Common myeloid progenitor, CD34-positive (primary cell): Measurements from ENCODE around the gene MIOS.
"Not testable (repeated sequence)": the region's sequence is repeated elsewhere in the genome, so short reads cannot be mapped to it uniquely, and the experiment has no call there.

Source experiments
- CTCF ChIA-PET: fragments of 350-600 bp; sonication (Branson Sonifier 250); formaldehyde crosslinking; loops from one replicate; lab custom pipeline; 2021; ENCODE audit warnings: antibody characterized with exemption; lab: Charles Lee
- POLR2A ChIA-PET: fragments of 350-600 bp; sonication (Branson Sonifier 250); formaldehyde crosslinking; loops from one replicate; lab custom pipeline; 2021; ENCODE audit warnings: antibody characterized with exemption; lab: Charles Lee
- DNase-seq, 3 donors: peaks; one replicate each; pipeline versions ENCODE4 v3.0.0 to v3.0.0-alpha.2; 2013
- H3K27ac ChIP-seq, 2 experiments: 1 replicate in 1 of 2; 2 replicates in 1 of 2; pipeline ENCODE4 v1.7.0; 2013; ENCODE audit warnings: inconsistent platforms in 2 of 2, low read length in 2 of 2, mild to moderate bottlenecking in 2 of 2, low read depth in 1 of 2, moderate library complexity in 1 of 2; ENCODE audit not compliant: severe bottlenecking in 2 of 2, insufficient read depth in 1 of 2, poor library complexity in 1 of 2
- H3K27me3 ChIP-seq, 5 experiments: replicated peaks in 2 of 5; 1 replicate in 3 of 5; 2 replicates in 2 of 5; pipeline versions ENCODE4 v1.6.1 to v1.7.0; 2013; ENCODE audit warnings: low read length in 4 of 5, mild to moderate bottlenecking in 2 of 5, moderate library complexity in 2 of 5, inconsistent platforms in 1 of 5; ENCODE audit not compliant: insufficient read depth in 5 of 5, control insufficient read depth in 4 of 5
- H3K36me3 ChIP-seq, 4 experiments: 1 replicate in 2 of 4; 2 replicates in 2 of 4; pipeline versions ENCODE4 v1.6.1 to v1.7.0; 2013; ENCODE audit warnings: low read length in 3 of 4, control low read depth in 1 of 4, mild to moderate bottlenecking in 1 of 4; ENCODE audit not compliant: control insufficient read depth in 4 of 4, insufficient read depth in 4 of 4
- H3K4me1 ChIP-seq, 4 experiments: 1 replicate in 3 of 4; 2 replicates in 1 of 4; pipeline versions ENCODE4 v1.6.1 to v1.7.1; 2013; ENCODE audit warnings: low read length in 3 of 4, mild to moderate bottlenecking in 3 of 4, control low read depth in 1 of 4, inconsistent platforms in 1 of 4, moderate library complexity in 1 of 4; ENCODE audit not compliant: control insufficient read depth in 4 of 4, insufficient read depth in 4 of 4; ENCODE audit errors: control extremely low read depth in 1 of 4
- H3K4me3 ChIP-seq, 7 experiments: 1 replicate in 4 of 7; 2 replicates in 3 of 7; pipeline versions ENCODE4 v1.5.1 to v1.7.0; 2013; ENCODE audit warnings: mild to moderate bottlenecking in 7 of 7, low read length in 6 of 7, moderate library complexity in 6 of 7, inconsistent platforms in 2 of 7, low read depth in 2 of 7, control low read depth in 1 of 7; ENCODE audit not compliant: insufficient read depth in 4 of 7, control insufficient read depth in 1 of 7; ENCODE audit errors: extremely low read depth in 1 of 7
- H3K9me3 ChIP-seq, 5 experiments: 1 replicate in 4 of 5; 2 replicates in 1 of 5; pipeline versions ENCODE4 v1.6.1 to v1.7.1; 2013; ENCODE audit warnings: low read length in 4 of 5, mild to moderate bottlenecking in 2 of 5, inconsistent platforms in 1 of 5, low read depth in 1 of 5, moderate library complexity in 1 of 5; ENCODE audit not compliant: control insufficient read depth in 4 of 5, insufficient read depth in 2 of 5; ENCODE audit errors: control extremely low read depth in 1 of 5
- WGBS: methylation state at CpG from one replicate; pipeline ENCODE4 v1.1.5; 2013; ENCODE audit not compliant: insufficient coverage; 5-methylcytosine and 5-hydroxymethylcytosine counted together

Gene MIOS

GRCh38 chr7:7554021-7554432 is 12.7 kb upstream of the MIOS start:
- H3K9me3 ChIP-seq = peaks cover 0 to 10% (median 0%) of the 10 kb centered on the region in 5 experiments
- no peak overlapping the region for H3K4me3 ChIP-seq
- POLR2A ChIA-PET = no interaction called here
- H3K4me1 ChIP-seq = no peaks in the 10 kb centered on the region
- H3K36me3 ChIP-seq = peaks cover 0 to 2% (median 0%) of the 10 kb centered on the region in 4 experiments
- DNase-seq = no peak
- WGBS = 92% methylated on average over 4 of the region's 5 CpGs
- CTCF ChIA-PET = no interaction called here
- no peaks in the 10 kb centered on the region for H3K27me3 ChIP-seq
- no peak overlapping the region for H3K27ac ChIP-seq

GRCh38 chr7:7554649-7555575 is 11.8 kb upstream of the MIOS start:
- Histone ChIP-seq H3K9me3 (peaks cover 0 to 17% (median 0%) of the 10 kb centered on the region in 5 experiments), H3K27ac (no peak overlapping the region), H3K27me3 (no peaks in the 10 kb centered on the region), H3K4me1 (no peaks in the 10 kb centered on the region), H3K4me3 (no peak overlapping the region), H3K36me3 (peaks cover 0 to 2% (median 0%) of the 10 kb centered on the region in 4 experiments)
- 94% methylated on average over 4 of the region's 8 CpGs for WGBS
- ChIA-PET CTCF (interaction anchor here (0.6 kb wide), 1 partner anchor 463 kb away, joined by 3 read pairs; no protein-coding TSS in a partner anchor), POLR2A (no interaction called here)
- peak in 2 of 3 donors; percentile 24 to 51 for DNase-seq

- ChIA-PET CTCF (no interaction called here), POLR2A (interaction anchor here (0.6 kb wide), 1 partner anchor 382 kb away, joined by 3 read pairs; no protein-coding TSS in a partner anchor)
- Histone ChIP-seq H3K27ac (no peak overlapping the region), H3K27me3 (no peaks in the 10 kb centered on the region), H3K4me1 (no peaks in the 10 kb centered on the region), H3K4me3 (no peak overlapping the region), H3K9me3 (peaks cover 0 to 17% (median 0%) of the 10 kb centered on the region in 5 experiments), H3K36me3 (peaks cover 0 to 2% (median 0%) of the 10 kb centered on the region in 4 experiments)
- no peak for DNase-seq
- WGBS = 89% methylated on average over 1 of the region's 1 CpG
These were observed 9.8 kb upstream of the MIOS start for GRCh38 chr7:7556852-7557251.

- 100% methylated on average over 3 of the region's 5 CpGs for WGBS
- Histone ChIP-seq H3K27me3 (no peaks in the 10 kb centered on the region), H3K36me3 (peaks cover 0 to 2% (median 0%) of the 10 kb centered on the region in 4 experiments), H3K4me3 (no peak overlapping the region), H3K9me3 (peaks cover 0 to 17% (median 0%) of the 10 kb centered on the region in 5 experiments), H3K27ac (no peak overlapping the region), H3K4me1 (no peaks in the 10 kb centered on the region)
- DNase-seq = no peak
- POLR2A ChIA-PET = no interaction called here
- CTCF ChIA-PET = no interaction called here
These were observed 9.4 kb upstream of the MIOS start for GRCh38 chr7:7557252-7557651.

- H3K27me3 ChIP-seq, H3K4me3 ChIP-seq, H3K27ac ChIP-seq, H3K36me3 ChIP-seq, DNase-seq, CTCF ChIA-PET, H3K4me1 ChIP-seq, POLR2A ChIA-PET: not testable (repeated sequence)
- H3K9me3 ChIP-seq = peaks cover 0 to 17% (median 0%) of the 10 kb centered on the region in 5 experiments
- WGBS = 92% methylated on average over 2 of the region's 5 CpGs
These were observed 5.1 kb upstream of the MIOS start for GRCh38 chr7:7561591-7561990.

GRCh38 chr7:7562736-7563135 is 3.9 kb upstream of the MIOS start:
- Histone ChIP-seq H3K27me3 (no peaks in the 10 kb centered on the region), H3K4me1 (peaks cover 3 to 8% (median 5%) of the 10 kb centered on the region in 4 experiments), H3K27ac (no peak overlapping the region), H3K9me3 (peaks cover 0 to 15% (median 0%) of the 10 kb centered on the region in 5 experiments), H3K4me3 (no peak overlapping the region), H3K36me3 (peaks cover 0 to 2% (median 0%) of the 10 kb centered on the region in 4 experiments)
- DNase-seq = no peak
- CTCF ChIA-PET = no interaction called here
- WGBS = 100% methylated on average over 1 of the region's 3 CpGs
- POLR2A ChIA-PET = no interaction called here

GRCh38 chr7:7563269-7563668 is 3.4 kb upstream of the MIOS start:
- no peak overlapping the region for H3K4me3 ChIP-seq
- H3K27me3 ChIP-seq = no peaks in the 10 kb centered on the region
- H3K9me3 ChIP-seq = peaks cover 0 to 10% (median 0%) of the 10 kb centered on the region in 5 experiments
- peaks cover 8 to 11% (median 11%) of the 10 kb centered on the region in 4 experiments for H3K4me1 ChIP-seq
- ChIA-PET CTCF (no interaction called here), POLR2A (no interaction called here)
- DNase-seq = no peak
- H3K27ac ChIP-seq = no peak overlapping the region
- 95% methylated on average over 2 of the region's 5 CpGs for WGBS
- no peaks in the 10 kb centered on the region for H3K36me3 ChIP-seq
